Measurements from ENCODE around the gene EFCAB8. TPM values are rescaled to one million over a fixed set of nuclear protein-coding genes. Genes with fewer than 3 reads are reported as not detected.
A peak's percentile ranks its signal among the peaks of the same experiment; 100 is the strongest.
"Not testable (repeated sequence)": the region's sequence is repeated elsewhere in the genome, so short reads cannot be mapped to it uniquely, and the experiment has no call there.

EFCAB8 gene
- total RNA-seq, 2 donors from 2014 or later, result not detected

DNA sequence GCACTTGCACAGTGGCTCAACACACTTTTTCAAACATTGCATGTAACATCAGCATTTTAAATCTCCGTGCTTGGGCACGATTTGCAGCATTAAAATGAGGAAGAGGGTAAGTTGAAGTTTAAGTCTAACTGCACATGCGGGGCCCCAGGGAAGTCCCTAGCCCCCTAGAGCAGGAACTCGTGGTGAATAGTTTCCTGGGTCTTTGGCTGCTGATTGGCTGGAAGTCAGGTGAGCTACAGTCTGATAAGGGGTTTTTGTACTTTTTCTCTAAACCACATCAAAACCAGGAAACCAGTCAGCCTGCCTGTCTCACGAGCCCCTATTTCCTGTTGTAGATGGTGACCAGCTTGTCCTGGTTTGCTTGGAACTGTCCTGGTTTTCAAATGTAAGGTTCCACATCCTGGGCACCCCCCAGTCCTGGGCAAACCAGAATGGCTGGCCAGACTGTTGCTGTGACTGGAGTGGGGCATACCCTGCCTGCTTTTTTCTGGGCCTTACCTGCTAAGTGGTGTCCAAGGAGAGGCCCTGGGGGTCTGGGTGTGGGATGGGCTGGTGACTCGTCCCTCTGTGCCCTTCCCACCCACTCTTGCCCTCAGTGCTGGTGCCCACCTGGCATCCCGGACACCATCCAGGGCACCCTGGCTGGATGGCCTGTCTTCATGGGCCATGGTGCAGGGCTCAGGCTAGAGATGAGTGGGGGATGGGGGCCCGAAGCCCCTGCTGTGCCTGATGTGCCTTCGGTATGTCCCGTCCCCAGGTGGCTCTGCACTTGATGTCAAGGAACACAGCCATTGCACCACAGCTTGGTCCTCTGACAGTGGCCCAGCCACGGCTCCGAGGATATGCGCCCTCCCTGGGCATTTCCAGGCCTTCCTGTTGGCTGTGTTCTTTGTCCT lies 113.7 kb downstream of the EFCAB8 start:
- peak overlapping the region in 1 of 2 donors; percentile 45 for H3K27ac ChIP-seq
- TF ChIP-seq CTCF (IDR thresholded peaks at IDR 0.05), result no peak
- H3K27me3 ChIP-seq, result no peaks in the 10 kb centered on the region
- H3K4me1 ChIP-seq, result peaks cover 0 to 12% of the 10 kb centered on the region in 2 donors
- no peaks in the 10 kb centered on the region for H3K36me3 ChIP-seq
- H3K9me3 ChIP-seq, result no peaks in the 10 kb centered on the region
- no peak overlapping the region for H3K4me3 ChIP-seq
- peak; percentile 54 for DNase-seq (ENCODE audit: low spot score)

- H3K36me3 ChIP-seq, result no peaks in the 10 kb centered on the region
- no peaks in the 10 kb centered on the region for H3K27me3 ChIP-seq
- H3K4me3 ChIP-seq, result no peak overlapping the region
- DNase-seq (ENCODE audit: low spot score), result no peak
- H3K4me1 ChIP-seq, result peaks cover 0 to 12% of the 10 kb centered on the region in 2 donors
- no peak overlapping the region for H3K27ac ChIP-seq
- no peaks in the 10 kb centered on the region for H3K9me3 ChIP-seq
- TF ChIP-seq CTCF (IDR thresholded peaks at IDR 0.05), result no peak
These were observed 114.5 kb downstream of the EFCAB8 start for GRCh38 chr20:32973077-32973717.

DNA sequence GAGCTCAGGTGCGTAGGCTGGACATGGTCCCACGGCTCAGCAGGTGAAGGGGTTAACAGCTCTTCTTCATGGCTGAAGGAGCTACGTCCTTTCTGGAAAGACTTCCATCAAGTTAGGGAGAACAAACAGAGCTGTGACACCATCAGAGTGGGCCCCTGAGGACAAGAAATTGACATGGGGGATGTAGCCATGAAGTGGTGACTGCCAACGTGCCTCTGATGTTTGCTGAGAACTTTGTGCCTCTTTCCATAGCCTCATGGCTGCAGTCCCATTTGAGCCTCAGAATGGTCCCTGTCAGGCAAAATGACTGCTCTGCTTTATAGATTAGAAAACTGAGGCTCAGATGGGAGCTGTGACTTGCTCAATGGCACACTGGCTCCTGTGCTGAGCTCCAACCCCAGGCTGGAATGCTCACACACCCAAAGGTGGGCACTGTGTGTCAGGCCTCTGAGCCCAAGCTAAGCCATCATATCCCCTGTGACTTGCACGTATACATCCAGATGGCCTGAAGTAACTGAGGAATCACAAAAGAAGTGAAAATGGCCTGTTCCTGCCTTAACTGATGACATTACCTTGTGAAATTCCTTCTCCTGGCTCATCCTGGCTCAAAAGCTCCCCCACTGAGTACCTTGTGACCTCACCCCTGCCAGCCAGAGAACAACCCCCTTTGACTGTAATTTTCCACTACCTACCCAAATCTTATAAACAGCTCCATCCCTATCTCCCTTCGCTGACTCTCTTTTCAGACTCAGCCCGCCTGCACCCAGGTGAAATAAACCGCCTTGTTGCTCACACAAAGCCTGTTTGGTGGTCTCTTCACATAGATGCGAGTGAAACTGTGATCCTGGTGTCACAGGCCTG lies 115.7 kb downstream of the EFCAB8 start:
- H3K36me3 ChIP-seq, result not testable (repeated sequence)

GRCh38 chr20:32975121-32975520 lies 116.4 kb downstream of the EFCAB8 start:
- DNase-seq (ENCODE audit: low spot score); H3K9me3 ChIP-seq; H3K27me3 ChIP-seq; H3K4me3 ChIP-seq; H3K36me3 ChIP-seq; H3K27ac ChIP-seq: not testable (repeated sequence)
- peaks cover 0 to 17% of the 10 kb centered on the region in 2 donors for H3K4me1 ChIP-seq

More for the DNA sequence above, 115.7 kb downstream of the EFCAB8 start:
- H3K4me1 ChIP-seq, result peaks cover 0 to 12% of the 10 kb centered on the region in 2 donors
- not testable (repeated sequence) for H3K9me3 ChIP-seq; DNase-seq (ENCODE audit: low spot score); H3K27me3 ChIP-seq; H3K4me3 ChIP-seq; H3K27ac ChIP-seq

GRCh38 chr20:32975698-32976674 lies 117.3 kb downstream of the EFCAB8 start:
- no peak for DNase-seq (ENCODE audit: low spot score)
- H3K9me3 ChIP-seq, result no peaks in the 10 kb centered on the region
- no peak overlapping the region for H3K27ac ChIP-seq
- H3K36me3 ChIP-seq, result no peaks in the 10 kb centered on the region
- no peak for TF ChIP-seq CTCF (IDR thresholded peaks at IDR 0.05)
- peaks cover 0 to 18% of the 10 kb centered on the region in 2 donors for H3K4me1 ChIP-seq
- no peak overlapping the region for H3K4me3 ChIP-seq
- H3K27me3 ChIP-seq, result no peaks in the 10 kb centered on the region

DNA sequence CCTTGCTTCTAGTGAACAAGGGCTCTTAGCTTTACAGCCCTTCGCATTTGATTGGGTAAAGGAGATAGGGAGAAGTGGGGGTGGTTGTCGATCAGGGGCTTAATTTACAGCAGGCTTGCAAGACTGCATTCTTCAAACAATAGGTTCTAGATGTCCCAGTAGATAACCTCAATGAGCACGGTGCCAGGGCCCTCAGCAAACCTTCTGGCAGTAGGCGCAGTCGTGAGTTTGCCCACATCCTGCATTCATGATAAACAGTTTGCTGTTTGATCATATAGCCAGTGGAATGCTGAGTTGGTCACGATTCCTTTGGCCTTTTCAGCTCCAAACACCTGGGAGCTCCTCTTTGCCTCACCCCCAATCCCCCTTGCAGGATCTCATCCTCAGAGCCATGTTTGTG lies 118.0 kb downstream of the EFCAB8 start:
- H3K36me3 ChIP-seq, result no peaks in the 10 kb centered on the region
- H3K27ac ChIP-seq, result no peak overlapping the region
- no peaks in the 10 kb centered on the region for H3K9me3 ChIP-seq
- H3K4me3 ChIP-seq, result no peak overlapping the region
- no peak for TF ChIP-seq CTCF (IDR thresholded peaks at IDR 0.05)
- DNase-seq (ENCODE audit: low spot score), result no peak
- peaks cover 0 to 13% of the 10 kb centered on the region in 2 donors for H3K4me1 ChIP-seq
- H3K27me3 ChIP-seq, result no peaks in the 10 kb centered on the region

Measured in right atrium auricular region (tissue), 2 donors.